K562 (cell line): Measurements from ENCODE around the gene NYNRIN. TPM values are rescaled to one million over a fixed set of nuclear protein-coding genes. Genes with fewer than 3 reads are reported as not detected.

Experiments used
- ATAC-seq: fragments of 200-7000 bp; cut with Tn5 transposase; 3 replicates; pipeline ENCODE4 v1.9.1; 2020; ENCODE audit warnings: moderate library complexity
- BruUV-seq: library from RNA; stranded (reverse); fragments of 400-500 nt; replicated peaks from 2 replicates; lab custom pipeline; 2021; lab: Mats Ljungman, UMichigan
- CTCF ChIA-PET: fragments of 300-600 bp; formaldehyde crosslinking; extraction: SDS; loops from one replicate; lab custom pipeline; 2021; ENCODE audit warnings: low intra/inter-chr PET ratio; lab: Yijun Ruan, JAX
- POLR2A ChIA-PET: fragments of 300-600, 350-650 bp; sonication (Branson Sonifier 250); formaldehyde crosslinking; extraction: SDS; loops from one replicate; lab custom pipeline; 2021; ENCODE audit warnings: antibody characterized with exemption, inconsistent platforms; lab: Yijun Ruan, JAX
- DNase-seq, 4 experiments: peaks; one replicate each; pipeline versions ENCODE4 v3.0.0 to v3.0.0-alpha.2; 2011 to 2018; ENCODE audit warnings: low spot score in 3 of 4, mixed read lengths in 3 of 4; ENCODE audit errors: extremely low read depth in 1 of 4
- FAIRE-seq: peaks from 2 replicates; lab custom pipeline; 2011; peaks lifted over from hg19 to GRCh38; lab: Jason Lieb, UNC
- H2AFZ ChIP-seq: 2 replicates; pipeline ENCODE4 v1.6.0; 2011; ENCODE audit warnings: low read depth, low read length, control low read depth, inconsistent platforms
- H3K27ac ChIP-seq: fragments of 200-600 bp; 3 replicates; pipeline ENCODE4 v1.8.0; 2011; ENCODE audit warnings: low read depth, mild to moderate bottlenecking, control low read depth, inconsistent platforms, low read length, moderate library complexity, mixed read lengths; ENCODE audit errors: extremely low read depth
- H3K27me3 ChIP-seq, 2 experiments: fragments of 300-600 bp in 1 of 2; 2 replicates in 1 of 2; 3 replicates in 1 of 2; pipeline versions ENCODE4 v1.6.0 to v1.8.0; 2011; ENCODE audit warnings: inconsistent platforms in 2 of 2, low read length in 2 of 2, mild to moderate bottlenecking in 1 of 2, mixed read lengths in 1 of 2, moderate library complexity in 1 of 2; ENCODE audit not compliant: control insufficient read depth in 2 of 2, insufficient read depth in 2 of 2
- H3K36me3 ChIP-seq: fragments of 300-600 bp; 3 replicates; pipeline ENCODE4 v1.8.0; 2011; ENCODE audit warnings: mild to moderate bottlenecking, low read length, inconsistent platforms; ENCODE audit not compliant: control insufficient read depth, insufficient read depth
- H3K4me1 ChIP-seq, 2 experiments: fragments of 200-600 bp in 1 of 2; replicated peaks in 1 of 2; 2 replicates in 1 of 2; 3 replicates in 1 of 2; pipeline versions ENCODE4 v1.5.1 to v1.8.0; 2011; ENCODE audit warnings: inconsistent platforms in 2 of 2, low read length in 2 of 2, mild to moderate bottlenecking in 1 of 2, mixed read lengths in 1 of 2, moderate library complexity in 1 of 2; ENCODE audit not compliant: control insufficient read depth in 2 of 2, insufficient read depth in 2 of 2
- H3K4me2 ChIP-seq: 2 replicates; pipeline ENCODE4 v1.6.1; 2011; ENCODE audit warnings: low read length, control low read depth, inconsistent platforms, mixed read lengths; ENCODE audit not compliant: insufficient read depth
- H3K4me3 ChIP-seq: fragments of 200-600 bp; sonication (generic), shearing (Covaris generic); 2 replicates; pipeline ENCODE4 v1.5.1; 2016; ENCODE audit warnings: control low read depth, inconsistent platforms
- H3K79me2 ChIP-seq: fragments of 200-600 bp; 3 replicates; pipeline ENCODE4 v1.8.0; 2011; ENCODE audit warnings: low read length, inconsistent platforms; ENCODE audit not compliant: control insufficient read depth, insufficient read depth
- H3K9ac ChIP-seq, 2 experiments: 2 replicates each; pipeline versions ENCODE4 v1.6.0 to v1.6.1; 2011; ENCODE audit warnings: low read depth in 2 of 2, low read length in 2 of 2, control low read depth in 1 of 2, inconsistent platforms in 1 of 2, mild to moderate bottlenecking in 1 of 2, mixed read lengths in 1 of 2; ENCODE audit not compliant: insufficient read depth in 1 of 2
- H3K9me1 ChIP-seq: one replicate; pipeline ENCODE4 v1.6.0; 2011; ENCODE audit warnings: inconsistent platforms, mild to moderate bottlenecking, low read length, moderate library complexity; ENCODE audit not compliant: control insufficient read depth, insufficient read depth
- H3K9me3 ChIP-seq: replicated peaks from 2 replicates; pipeline ENCODE4 v1.5.1; 2011; ENCODE audit warnings: low read depth, low read length, inconsistent platforms; ENCODE audit not compliant: control insufficient read depth, insufficient read depth
- H4K20me1 ChIP-seq: replicated peaks from 2 replicates; pipeline ENCODE4 v1.6.1; 2011; ENCODE audit warnings: low read length, inconsistent platforms, mixed read lengths; ENCODE audit not compliant: control insufficient read depth, insufficient read depth
- BHLHE40 ChIP-seq: IDR thresholded peaks from 2 replicates; pipeline ENCODE4 v1.6.1; 2011; ENCODE audit warnings: low read length, improper control_type of control experiment
- FOXO4 ChIP-seq: fragments of 450-650 bp; formaldehyde crosslinking; IDR thresholded peaks from 2 replicates; pipeline ENCODE4 v1.4.0; 2020; ENCODE audit warnings: mild to moderate bottlenecking, moderate library complexity
- LARP7 ChIP-seq: fragments of 450-650 bp; IDR thresholded peaks from 2 replicates; pipeline ENCODE4 v1.6.1; 2016
- MTF1 ChIP-seq: fragments of 250-450 bp; sonication (Bioruptor Pico); IDR thresholded peaks from 2 replicates; pipeline ENCODE4 v1.9.0; 2021; ENCODE audit warnings: moderate library complexity, mild to moderate bottlenecking, inconsistent platforms, borderline replicate concordance
- RB1 ChIP-seq: fragments of 450-650 bp; IDR thresholded peaks from 2 replicates; pipeline ENCODE4 v1.6.1; 2017; ENCODE audit warnings: low read depth, mild to moderate bottlenecking
- RBBP5 ChIP-seq: fragments of 200-600 bp; sonication (generic); IDR thresholded peaks from 2 replicates; pipeline ENCODE4 v1.6.1; 2012; ENCODE audit warnings: borderline replicate concordance, mild to moderate bottlenecking, low read length, control low read depth, inconsistent platforms; ENCODE audit not compliant: insufficient read depth, poor library complexity, severe bottlenecking
- TAF9B ChIP-seq: fragments of 450-650 bp; IDR thresholded peaks from 2 replicates; pipeline ENCODE4 v1.6.1; 2018; ENCODE audit warnings: mild to moderate bottlenecking; ENCODE audit not compliant: partially characterized antibody
- USF2 ChIP-seq: sonication (generic); formaldehyde crosslinking; IDR thresholded peaks from 2 replicates; pipeline ENCODE4 v1.5.0; 2020; ENCODE audit warnings: missing genetic modification reagents
- ZBTB17 ChIP-seq: fragments of 450-650 bp; formaldehyde crosslinking; IDR thresholded peaks from 2 replicates; pipeline ENCODE4 v1.4.0; 2020; ENCODE audit warnings: mild to moderate bottlenecking
- ZBTB43 ChIP-seq: sonication (generic); formaldehyde crosslinking; IDR thresholded peaks from 2 replicates; pipeline ENCODE4 v1.8.0; 2023; ENCODE audit warnings: mild to moderate bottlenecking, missing genetic modification reagents
- ZC3H11A ChIP-seq: IDR thresholded peaks from 2 replicates; pipeline ENCODE4 v1.6.1; 2012; ENCODE audit warnings: low read depth, low read length, improper control_type of control experiment
- ZNF174 ChIP-seq: fragments of 250-450 bp; sonication (Bioruptor Pico); IDR thresholded peaks from 2 replicates; pipeline ENCODE4 v1.4.0; 2020; ENCODE audit warnings: mild to moderate bottlenecking
- ZNF224 ChIP-seq: sonication (generic); formaldehyde crosslinking; IDR thresholded peaks from 2 replicates; pipeline ENCODE4 v1.8.0; 2022; ENCODE audit warnings: mild to moderate bottlenecking, missing genetic modification reagents
- WGBS: fragments of 100-300 bp; shearing (Covaris generic); methylation state at CpG from one replicate; pipeline ENCODE4 v1.1.6; 2016; ENCODE audit warnings: low coverage, mixed read lengths; ENCODE audit not compliant: insufficient coverage; ENCODE audit errors: missing lambda C conversion rate; 5-methylcytosine and 5-hydroxymethylcytosine counted together
- in situ Hi-C: fragments of 300-500 bp; cut with MboI; formaldehyde crosslinking; loops from 4 replicates; pipeline ENCODE4 v1.15.0; 2018; ENCODE audit warnings: inconsistent platforms, mixed read lengths
- intact Hi-C: fragments of 100-400 bp; cut with micrococcal nuclease; formaldehyde crosslinking; loops from 2 replicates; pipeline ENCODE4 v1.14.2; 2022
- polyA plus RNA-seq, 8 experiments: library from polyadenylated mRNA; depleted of rRNA in 4 of 8; stranded (reverse) in 5 of 8; unstranded in 3 of 8; fragments of >200 nt; fragmentation: Nextera tagmentation in 2 of 8; fragmentation: Illumina TruSeq in 1 of 8; extraction: Ambion mirVana in 2 of 8; extraction: Trizol in 1 of 8; gene quantifications; 2 replicates each; pipeline versions ENCODE4 v1.2.1 to v1.2.3, GENCODE V29; 2011 to 2014; ENCODE audit warnings: inconsistent platforms in 1 of 8, missing spikeins in 1 of 8
- total RNA-seq, 7 experiments: library from RNA; depleted of rRNA in 6 of 7; stranded (reverse); fragments of >200 nt in 6 of 7; fragmentation: Illumina TruSeq in 2 of 7; extraction: Trizol in 2 of 7; gene quantifications; 2 replicates each; pipeline versions ENCODE4 v1.2.1 to v1.2.3, GENCODE V29; 2011 to 2021; ENCODE audit warnings: low replicate concordance in 1 of 7

The NYNRIN gene
- total and polyA plus RNA-seq, 9 of the 15 experiments (the other 6 are each of a cell fraction or from before 2014, with no cell fraction given) = 0.04 to 1.2 (median 0.28) TPM

- no peak for FAIRE-seq
- ATAC-seq = no peak
- no peaks in the 10 kb centered on the region for H3K9me1 ChIP-seq
- no peaks in the 10 kb centered on the region for H4K20me1 ChIP-seq
- H3K9me3 ChIP-seq = no peaks in the 10 kb centered on the region
- TF ChIP-seq RB1 (no peak), RBBP5 (no peak), LARP7 (no peak), ZBTB43 (CRISPR knock-in tag) (no peak), MTF1 (CRISPR knock-in tag) (no peak), ZNF174 (CRISPR knock-in tag) (no peak), BHLHE40 (no peak), USF2 (no peak), ZC3H11A (no peak), FOXO4 (no peak), ZBTB17 (CRISPR knock-in tag) (no peak), TAF9B (no peak), ZNF224 (no peak)
- TF ChIP-seq, all 486 proteins: peak for 0
- no TSS peak for BruUV-seq
- H3K27me3 ChIP-seq = no peaks in the 10 kb centered on the region
- no peak overlapping the region for H3K27ac ChIP-seq
- no peak overlapping the region for H2AFZ ChIP-seq
- no peaks in the 10 kb centered on the region for H3K79me2 ChIP-seq
- intact Hi-C loops = no loop called here
- H3K4me1 ChIP-seq = peaks cover 4 to 26% of the 10 kb centered on the region in 2 experiments; a peak in 4 of 5 replicates
- ChIA-PET CTCF (interaction anchor here (0.7 kb wide), 1 partner anchor 707 kb away, joined by 3 read pairs; no protein-coding TSS in a partner anchor), POLR2A (no interaction called here)
- 51% methylated on average over 16 of the region's 25 CpGs for WGBS
- no peaks in the 10 kb centered on the region for H3K36me3 ChIP-seq
- no peak overlapping the region for H3K4me2 ChIP-seq
- in situ Hi-C loops = no loop called here
- DNase-seq = no peak
- H3K9ac ChIP-seq = peak overlapping the region in 1 of 2 experiments; percentile 81; a peak in 3 of 4 replicates
- no peak overlapping the region for H3K4me3 ChIP-seq
Measured at GRCh38 chr14:24415421-24416253, 16.8 kb downstream of the NYNRIN start.
